ENCODE data around the gene RDX.

DNA sequence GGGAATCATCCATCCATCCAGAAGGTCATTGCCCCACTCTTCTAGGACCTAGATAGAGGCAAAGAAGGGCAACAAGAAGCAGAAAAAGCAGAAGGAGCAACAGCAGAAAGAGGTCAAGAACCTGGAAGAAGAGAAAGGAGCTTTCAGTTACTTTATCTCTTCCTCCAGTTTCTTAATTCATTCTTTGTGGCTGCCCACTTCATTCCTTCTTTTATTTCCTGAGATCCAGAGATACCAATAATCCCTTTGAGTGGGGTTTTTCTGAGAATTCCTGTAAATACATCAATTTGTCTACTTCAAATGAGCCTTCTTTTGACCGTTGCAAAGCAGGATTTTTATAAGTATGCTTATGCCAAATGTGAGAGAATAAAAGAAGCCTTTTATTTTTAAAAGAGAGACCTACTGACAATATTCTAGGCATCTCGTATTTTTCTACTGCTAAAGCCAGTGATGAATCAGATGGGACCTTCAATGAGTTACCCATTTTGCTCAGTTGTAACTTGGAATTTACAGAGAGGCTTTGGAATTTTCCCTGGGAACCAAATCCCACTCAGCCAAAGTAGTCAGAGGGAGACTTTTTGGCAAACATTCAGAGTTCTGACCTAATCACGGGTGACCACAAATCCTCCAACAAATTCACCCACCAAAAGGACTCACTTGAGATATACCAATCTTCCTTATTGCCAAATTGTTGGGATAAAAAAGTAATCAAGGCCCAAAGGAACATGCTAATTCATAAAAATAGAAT lies 148.3 kb downstream of the RDX start:
- TF ChIP-seq TAF1 (IDR thresholded peaks at IDR 0.05; ENCODE audit: borderline replicate concordance, low read depth, low read length): no peak
- no peak for TF ChIP-seq POLR2AphosphoS5 (IDR thresholded peaks at IDR 0.05; ENCODE audit: low read depth, low read length)
